ENCODE results near the gene DLGAP1.
"Not testable (repeated sequence)": the region's sequence is repeated elsewhere in the genome, so short reads cannot be mapped to it uniquely, and the experiment has no call there.

The DLGAP1 gene

DNA sequence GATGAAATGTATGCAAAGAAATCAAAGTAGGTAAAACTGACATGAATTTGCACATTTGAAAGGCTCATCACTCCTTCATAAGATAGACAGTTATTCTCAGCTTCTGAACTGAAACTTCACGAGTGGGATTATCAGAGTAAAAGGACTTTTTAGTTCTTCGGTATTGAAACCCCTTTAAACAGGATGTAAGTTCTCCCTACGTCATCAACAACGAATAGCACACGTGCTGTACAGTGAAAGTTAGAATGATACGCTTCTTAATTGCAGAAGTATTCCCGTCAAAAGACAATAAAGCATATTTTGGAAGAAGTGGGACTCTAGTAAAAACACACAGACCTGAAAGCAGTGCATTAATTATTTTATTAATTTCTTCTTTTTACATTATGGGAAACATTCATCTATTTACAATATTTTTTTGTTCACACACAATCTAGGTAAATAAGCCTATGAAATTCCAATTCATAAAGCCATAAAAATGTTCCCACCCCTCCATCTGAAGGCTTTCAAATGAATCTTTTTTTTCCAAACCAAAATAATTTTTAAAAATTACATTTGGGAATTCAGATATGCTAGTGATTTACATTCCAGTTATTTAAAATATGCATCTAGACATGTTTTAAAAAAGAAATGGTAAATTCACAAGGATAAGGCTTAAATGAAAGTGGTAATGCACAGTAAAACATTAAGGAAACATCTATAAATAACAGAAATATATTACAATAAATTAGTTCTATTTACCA is 959.2 kb downstream of the DLGAP1 start:
- no peak for DNase-seq (ENCODE audit: low read depth)

DNA sequence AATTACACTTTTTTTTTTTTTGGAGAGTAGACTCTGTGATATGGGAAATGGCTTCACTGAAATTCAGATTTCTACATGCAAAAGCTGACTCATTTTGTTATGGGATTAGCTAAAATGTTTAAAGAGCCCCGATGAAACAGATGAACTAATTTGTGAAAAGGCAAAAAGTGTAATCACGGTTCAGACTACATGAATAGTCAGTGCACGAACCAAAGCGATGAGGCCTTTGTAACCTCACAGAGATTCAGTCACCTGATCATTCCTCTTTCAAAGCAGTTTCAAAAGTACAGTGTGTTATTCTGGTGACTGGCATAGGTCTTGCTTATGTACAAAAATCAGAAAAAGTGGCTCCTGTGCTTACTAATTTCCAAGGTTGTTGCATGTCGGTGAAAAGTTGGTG is 960.5 kb downstream of the DLGAP1 start:
- no peak for DNase-seq (ENCODE audit: low read depth)

DNA sequence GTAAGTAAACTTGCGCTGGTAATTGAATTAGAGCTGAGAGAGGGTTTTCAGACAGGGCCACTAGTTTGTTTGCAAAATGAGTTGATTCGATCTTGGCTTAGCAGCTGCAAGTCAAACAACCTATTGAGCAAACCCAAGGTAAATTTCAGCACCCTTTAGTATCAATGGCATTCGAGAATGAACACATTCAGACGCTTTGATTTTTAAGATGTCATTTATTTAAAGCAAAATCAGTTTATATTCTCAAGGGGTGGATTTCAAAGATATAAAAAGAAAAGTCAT is 960.9 kb downstream of the DLGAP1 start:
- DNase-seq (ENCODE audit: low read depth), result no peak

DNA sequence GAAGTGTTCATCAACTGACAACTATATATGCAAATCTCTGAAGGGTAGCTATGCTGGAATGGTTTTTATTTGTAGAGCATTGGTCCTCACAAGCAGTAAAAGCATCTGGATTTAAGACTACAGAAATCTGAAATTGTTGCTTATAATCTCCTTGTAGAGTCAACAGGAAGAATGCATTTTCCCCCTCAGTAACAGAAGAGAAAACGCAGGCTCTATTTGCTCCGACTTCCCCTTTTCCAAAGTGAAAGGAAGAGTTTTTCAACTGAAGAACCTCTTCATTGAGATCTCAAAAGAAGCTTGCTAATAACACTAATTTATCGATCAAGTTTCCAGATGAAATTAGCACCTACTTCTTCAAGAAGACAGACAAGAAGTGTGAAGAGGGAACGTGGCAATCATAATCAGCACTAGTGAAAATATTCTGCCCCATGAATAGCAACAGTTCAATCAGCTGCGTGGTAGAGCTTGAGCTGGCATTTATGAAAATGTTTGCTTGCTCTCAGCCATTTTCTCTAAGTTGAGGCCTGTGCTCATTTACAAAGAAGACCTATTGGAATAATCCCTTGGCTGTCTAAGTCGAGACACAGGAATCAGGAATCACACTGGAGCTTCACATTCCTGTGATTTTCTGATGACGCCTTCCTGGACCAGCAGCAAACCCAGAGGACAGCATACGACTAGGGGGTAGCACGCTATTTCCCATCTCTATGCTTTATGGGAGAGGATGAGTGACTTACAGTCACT is 961.4 kb downstream of the DLGAP1 start:
- no peak for DNase-seq (ENCODE audit: low read depth)

DNA sequence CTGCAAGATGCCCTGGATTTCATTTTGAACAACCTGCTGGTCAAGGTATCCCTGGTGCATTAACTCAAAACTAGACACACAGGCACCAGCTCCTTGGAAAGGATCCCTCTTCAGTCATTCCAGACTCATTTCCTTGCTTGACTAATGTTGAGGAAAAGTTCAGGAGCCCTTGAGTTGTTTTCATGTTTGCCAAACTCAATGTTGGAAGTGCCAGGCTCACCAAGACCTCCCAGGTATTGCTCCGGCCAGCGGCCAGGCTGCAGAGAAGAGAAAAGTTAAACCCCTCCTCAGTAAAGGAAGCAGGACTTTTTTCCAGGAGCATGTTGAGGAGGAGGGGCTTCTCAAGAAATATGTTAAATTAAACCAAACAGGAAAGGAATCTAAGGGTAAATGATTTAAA is 962.4 kb downstream of the DLGAP1 start:
- no peak for DNase-seq (ENCODE audit: low read depth)

DNA sequence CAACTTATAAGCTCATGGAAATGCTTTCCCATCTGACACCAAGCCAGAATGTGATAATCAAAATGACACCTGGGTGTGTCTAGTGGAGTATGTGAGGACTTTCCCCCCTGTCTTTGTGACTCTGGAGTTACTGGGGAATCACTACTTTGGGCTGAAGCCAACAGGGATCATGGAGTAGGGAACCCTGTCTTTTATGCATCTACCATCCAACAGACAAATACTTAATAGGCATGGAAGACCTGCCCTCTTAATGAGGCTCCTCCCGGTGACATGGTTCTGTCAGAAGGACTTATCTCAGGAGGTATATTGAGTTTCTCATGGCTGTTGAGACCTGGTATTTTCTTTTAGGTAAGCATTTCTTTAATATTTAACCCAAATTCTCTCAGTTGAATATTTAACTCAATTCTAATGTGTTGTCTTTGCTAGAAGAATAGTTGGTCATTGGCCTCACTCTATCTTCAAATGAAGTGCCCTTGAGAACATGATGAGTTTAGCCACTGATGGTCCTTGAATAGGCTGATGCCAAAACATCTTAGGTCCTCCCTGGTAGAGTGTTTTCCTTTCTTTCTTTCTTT is 963.0 kb downstream of the DLGAP1 start:
- DNase-seq (ENCODE audit: low read depth), result no peak

DNA sequence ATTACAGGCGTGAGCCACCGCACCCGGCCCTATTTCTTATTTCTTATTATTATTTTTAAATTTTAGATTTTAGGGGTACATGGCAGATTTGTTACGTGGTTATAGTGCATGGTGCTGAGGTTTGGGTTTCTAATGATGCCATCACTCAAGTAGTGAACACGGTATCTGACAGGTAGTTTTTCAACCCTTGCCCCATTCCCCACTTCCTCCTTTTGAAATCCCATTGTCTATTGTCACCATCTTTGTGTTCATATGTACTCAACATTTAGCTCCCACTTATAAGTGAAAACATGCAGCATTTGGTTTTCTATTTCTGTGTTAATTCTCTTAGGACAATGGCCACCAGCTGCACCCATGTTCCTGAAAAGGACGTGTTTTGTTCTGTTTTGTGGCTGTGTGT is 965.6 kb downstream of the DLGAP1 start:
- no peak for DNase-seq (ENCODE audit: low read depth)

DNA sequence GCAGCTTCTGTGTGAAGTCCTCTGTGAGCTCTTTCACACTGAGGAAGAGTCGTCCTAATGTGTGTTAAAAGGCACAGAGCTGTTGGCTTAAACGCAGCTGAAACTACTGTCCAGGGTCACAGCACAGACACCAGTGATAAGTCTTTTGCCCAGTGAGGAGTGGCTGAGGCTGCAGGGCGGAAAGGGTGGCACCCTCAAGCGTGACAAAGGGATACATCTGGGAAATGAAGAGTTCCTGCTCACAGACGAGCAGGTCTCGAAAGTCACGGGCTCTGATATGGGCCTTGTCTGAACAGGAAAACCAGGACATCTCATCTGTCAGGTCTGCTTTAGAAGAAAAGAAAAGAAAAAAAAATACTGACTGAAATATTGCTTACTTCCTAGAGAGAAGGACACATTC is 968.6 kb downstream of the DLGAP1 start:
- no peak for DNase-seq (ENCODE audit: low read depth)

DNA sequence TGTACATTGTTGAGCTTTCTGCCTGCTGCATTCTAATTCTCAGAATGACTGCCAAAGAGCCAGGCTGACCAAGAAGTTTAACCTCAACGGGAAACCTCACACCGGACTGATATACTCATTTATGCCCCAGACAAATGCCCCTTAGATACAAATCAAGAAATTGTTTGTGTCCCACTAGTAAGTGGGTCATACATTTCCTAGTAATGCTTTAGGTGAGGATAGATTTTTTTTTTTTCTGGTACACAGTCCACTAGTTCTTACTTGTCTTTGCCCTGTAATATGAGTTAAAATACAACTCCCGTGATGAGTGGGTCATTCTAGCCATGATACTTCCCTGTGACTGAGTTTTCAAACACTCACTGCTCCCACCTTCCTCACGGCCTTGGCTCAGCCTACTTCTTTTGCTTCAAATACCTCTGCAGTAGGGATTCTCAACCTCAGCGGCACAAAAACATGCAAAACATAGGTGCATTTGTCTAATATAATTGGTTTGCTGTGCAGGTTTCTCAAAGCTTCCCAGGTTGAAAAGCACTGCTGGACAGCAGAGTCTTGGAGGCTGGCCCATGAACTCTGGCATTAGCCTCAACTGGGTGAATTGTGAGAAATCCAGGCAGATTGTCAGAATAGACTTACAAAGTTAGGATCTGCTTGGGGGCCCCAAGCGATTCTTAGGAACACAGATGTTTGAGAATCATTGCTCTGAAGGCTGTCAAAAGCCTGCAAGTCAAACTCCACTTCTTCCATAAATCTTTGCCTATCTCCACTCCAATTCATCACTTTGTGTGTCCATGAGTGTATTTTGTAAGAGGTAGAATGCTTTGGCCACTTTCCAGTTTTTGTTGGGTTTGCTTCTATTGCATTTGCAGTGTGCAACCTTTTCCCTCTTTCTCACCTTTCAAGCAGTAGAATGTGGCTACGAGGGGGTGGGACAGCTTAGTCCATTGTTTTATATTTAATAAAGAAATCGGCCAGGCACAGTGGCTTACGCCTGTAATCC is 969.7 kb downstream of the DLGAP1 start:
- DNase-seq (ENCODE audit: low read depth), result no peak

DNA sequence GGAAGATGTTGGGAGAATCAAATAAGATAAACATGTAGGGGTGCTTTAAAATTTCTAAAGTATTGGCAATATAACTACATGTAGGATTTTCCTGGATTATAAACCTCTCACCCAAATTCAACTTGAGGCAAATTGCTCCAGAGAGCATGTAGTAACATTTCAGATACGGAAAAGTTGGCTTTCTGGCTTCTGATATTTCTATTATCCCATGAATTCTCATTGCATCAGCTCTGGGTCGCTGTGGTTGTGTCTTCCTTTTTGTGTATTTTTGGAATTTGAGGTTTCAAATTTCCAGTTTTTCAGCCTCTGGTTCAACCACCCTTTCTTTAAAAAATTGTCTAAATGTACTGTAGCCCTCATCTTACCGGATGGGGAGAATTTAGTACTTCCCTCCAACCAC is 972.8 kb downstream of the DLGAP1 start:
- DNase-seq (ENCODE audit: low read depth), result no peak

DNA sequence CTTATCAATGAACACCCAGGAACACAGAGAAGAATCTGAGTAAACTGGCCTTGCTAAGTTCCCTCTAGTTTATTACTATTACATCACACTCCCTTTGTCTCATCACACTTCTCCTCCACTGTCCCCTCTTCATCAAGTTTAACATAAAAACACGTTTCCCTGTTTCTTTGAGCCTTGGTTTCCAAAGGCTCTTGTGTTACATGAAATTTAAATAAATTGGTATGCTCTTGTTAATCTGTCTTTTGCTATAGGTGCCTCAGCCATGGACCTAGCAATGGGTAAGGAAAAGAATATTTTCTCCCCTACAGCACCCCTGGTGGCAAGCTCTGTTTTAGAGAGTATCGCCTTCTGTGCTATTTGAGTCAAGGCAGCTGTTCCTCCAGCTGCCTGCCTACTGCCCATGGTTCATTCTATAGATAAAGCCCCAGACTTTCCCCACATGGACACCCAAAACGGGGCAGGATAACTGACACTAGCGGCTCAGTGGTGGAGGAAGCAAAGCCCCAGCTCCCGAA is 973.4 kb downstream of the DLGAP1 start:
- DNase-seq (ENCODE audit: low read depth), result peak; percentile 34

DNA sequence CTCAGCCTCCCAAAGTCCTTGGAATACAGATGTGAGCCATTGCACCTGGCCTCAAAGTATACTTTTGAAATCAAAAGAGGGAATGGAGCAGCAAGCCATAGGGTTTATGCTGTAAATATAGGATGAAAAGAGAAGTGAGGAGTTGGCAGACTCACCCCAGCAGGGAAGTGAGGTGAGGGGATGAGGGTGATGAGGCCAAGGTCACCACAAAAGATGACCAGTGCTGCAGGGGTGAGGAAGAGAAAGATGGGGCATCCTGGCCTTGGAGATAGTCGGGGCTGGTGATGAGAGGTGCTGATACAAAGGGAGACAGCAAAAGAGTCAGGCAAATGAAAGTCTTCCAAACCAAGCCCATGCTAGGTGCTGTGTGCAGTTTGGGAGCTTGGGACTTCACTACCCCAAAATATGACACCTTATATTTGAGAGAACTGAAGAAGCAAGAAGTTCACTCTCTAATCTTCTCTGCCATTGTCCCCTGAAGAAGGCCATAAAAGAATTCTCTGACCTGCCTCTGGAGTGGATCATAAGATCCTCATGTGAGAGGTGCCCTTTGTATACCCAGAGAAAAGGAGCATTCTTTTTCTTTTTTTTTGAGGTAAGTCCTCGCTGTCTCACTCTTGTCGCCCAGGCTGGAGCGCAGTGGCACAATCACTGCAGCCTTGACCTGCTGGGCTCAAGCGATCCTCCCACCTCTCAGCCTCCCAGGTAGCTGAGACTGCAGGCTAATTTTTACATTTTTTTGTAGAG is 974.1 kb downstream of the DLGAP1 start:
- DNase-seq (ENCODE audit: low read depth), result no peak

DNA sequence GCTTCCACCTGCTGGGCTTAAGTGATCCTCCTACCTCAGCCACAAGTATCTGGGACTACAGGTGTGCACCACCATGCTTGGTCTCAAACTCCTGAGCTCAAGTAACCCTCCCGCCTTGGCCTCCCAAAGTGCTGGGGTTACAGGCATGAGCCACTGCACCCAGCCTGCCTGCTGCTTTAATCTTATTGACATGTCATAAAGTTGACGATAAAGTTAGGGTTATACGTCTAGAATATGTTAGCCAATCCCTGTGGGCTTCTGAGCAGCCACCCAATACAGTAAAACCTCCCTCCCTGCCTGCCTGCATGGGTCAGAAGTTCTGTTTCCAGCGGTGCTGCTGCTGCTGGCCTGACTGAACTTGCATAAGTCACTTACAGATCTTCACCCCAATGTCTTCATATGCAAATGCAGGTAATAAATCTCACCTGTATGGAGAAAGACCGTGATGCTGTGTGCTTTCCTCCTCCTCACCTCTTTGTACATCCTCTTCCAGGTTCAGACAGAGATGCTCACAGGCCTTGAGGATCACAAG is 975.1 kb downstream of the DLGAP1 start:
- no peak for DNase-seq (ENCODE audit: low read depth)

DNA sequence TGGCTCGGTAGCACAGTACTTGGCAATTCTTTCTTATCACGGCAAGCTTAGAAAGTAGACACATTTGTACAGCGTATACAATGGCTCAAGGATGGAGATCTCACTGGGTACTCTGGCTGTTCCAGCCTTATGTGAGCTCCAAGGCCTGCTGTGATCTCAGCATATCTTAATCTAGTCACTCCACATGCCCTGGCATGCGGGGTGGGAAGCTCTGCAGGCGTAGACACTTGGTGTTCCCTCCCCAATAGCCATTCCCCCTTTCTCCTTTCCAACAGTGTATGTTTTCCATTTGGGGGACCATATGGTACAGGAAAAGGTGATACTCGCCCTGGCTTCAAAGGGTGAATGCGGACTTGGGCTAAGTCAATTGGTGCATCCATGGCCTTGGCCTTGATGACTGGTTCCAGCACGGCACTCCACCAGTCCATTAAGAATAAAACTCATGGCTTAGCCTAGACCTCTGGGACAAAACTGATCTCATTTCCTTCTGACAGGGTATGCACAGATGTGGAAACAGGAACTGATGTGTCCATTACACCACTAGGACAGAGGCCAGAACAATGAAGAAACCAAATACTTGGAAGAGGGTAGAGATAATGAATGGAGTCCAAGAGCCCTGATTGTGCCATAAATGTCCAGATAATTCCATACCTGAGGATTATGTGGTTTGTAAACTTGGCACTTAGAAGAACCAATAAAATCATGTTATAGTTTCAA is 976.7 kb downstream of the DLGAP1 start:
- DNase-seq (ENCODE audit: low read depth), result peak; percentile 57

DNA sequence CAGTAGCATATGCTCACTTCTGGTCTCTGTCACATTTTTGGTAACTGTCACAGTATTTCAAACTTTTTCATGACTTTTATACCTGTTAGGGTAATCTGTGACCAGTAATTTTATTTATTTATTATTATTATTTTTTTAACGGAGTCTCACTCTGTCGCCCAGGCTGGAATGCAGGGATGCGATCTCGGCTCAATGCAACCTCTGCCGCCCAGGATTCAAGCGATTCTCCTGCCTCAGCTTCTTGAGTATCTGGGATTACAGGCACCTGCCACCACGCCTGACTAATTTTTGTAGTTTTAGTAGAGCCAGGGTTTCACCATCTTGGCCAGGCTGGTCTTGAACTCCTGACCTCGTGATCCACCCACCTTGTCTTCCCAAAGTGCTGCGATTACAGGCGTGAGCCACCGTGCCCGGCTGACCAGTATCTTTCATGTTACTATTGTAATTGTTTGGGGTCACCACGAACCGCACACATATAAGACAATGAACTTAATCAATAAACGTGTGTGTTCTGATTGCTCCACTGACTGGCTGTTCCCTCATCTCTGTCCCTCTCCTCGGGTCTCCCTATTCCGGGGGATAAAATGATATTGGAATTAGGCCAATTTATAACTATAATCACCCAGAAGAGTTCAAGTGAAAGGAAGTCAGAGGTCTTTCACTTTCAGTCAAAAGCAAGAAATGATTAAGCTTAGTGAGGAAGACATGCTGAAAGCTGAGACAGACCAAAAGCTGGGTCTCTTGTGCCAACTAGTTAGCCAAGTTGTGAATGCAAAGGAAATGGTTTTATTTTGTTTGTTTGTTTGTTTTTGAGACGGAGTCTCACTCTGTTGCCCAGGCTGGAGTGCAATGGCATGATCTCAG is 982.2 kb downstream of the DLGAP1 start:
- DNase-seq (ENCODE audit: low read depth), result no peak

DNA sequence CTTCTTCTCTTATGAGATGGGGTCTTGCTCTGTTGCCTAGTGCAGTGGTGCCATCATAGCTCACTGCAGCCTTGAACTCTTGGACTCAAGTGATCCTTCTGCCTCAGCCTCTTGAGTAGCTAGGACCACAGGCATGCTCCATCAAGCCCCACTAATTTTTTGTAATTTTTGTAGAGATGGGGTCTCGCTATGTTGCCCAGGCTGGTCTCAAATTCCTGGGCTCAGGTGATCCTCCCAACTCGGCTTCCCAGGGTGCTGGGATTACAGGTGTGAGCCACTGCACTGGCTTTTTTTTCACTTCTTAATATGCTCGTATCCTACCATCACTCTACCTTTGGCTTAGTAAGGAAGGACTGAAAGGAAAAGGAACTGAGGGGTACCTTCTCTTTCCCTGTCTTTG is 983.0 kb downstream of the DLGAP1 start:
- DNase-seq (ENCODE audit: low read depth), result not testable (repeated sequence)

DNA sequence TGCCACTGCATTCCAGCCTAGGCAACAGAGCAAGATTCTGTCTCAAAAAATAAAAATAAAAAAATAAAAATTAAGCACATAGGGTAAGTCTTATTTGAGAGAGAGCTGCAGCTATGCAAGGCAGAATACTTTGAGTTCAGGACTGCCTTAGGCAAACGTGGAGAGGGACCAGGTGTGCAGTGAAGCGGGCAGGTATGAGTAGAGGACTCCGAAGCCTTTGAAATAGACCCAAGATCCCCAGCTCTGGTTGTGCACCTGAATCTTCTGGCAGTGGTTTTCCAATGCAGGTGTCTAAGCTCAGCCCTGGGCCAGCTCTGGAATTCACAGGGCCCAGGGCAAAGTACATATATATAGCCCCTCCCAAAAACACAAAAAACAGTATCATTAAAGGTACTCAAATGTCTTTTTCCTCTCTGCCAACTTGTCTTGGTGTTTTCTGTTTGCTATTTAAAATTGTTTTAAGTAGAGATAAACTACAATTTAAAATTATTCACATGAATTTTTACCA is 983.9 kb downstream of the DLGAP1 start:
- no peak for DNase-seq (ENCODE audit: low read depth)

DNA sequence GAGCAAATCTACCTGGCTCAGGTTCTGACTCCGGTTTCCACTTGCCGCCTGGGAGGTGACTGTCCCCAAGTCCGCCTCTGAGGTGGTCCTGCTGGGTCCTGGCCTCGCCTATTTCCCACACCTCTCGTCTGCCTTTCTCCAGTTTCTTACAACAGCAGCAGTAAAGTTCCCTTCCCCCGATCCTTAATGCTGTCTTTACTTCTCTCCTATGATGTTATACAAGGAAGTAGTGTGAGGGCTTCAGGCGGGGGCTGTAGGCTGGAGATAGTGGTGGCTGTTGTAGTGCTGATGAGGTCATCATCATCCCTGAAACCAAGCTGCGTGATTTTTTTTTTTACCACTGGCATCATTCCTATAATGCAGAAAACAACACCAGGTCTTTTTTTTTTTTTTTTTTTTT is 986.3 kb downstream of the DLGAP1 start:
- DNase-seq (ENCODE audit: low read depth), result no peak

DNA sequence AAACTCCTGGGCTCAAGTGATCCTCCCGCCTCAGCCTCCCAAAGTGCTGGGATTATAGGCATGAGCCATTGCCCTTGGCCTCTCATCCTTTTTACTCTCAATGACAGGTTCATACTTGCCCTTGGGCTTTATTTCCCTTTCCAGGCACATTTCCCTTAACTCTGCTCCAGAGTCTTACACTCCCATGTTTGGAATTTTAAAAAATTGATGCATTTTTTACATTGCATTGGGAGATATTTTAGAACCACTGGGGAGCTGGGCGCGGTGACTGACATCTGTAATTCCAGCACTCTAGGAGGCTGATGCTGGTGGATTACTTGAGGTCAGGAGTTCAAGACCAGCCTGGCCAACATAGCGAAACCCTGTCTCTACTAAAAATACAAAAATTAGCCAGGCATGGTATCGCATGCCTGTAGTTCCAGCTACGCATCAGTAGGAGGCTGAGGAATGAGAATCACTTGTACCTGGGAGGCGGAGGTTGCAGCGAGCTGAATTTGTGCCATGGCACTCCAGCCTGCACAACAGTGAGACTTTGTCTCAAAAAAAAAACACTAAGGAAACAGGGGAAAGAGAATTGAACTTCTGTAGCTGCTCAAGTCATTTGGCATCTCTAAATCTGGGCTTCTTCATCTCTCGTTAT is 986.9 kb downstream of the DLGAP1 start:
- no peak for DNase-seq (ENCODE audit: low read depth)

Data from iris pigment epithelial cell (primary cell).